Activated CD8-positive, alpha-beta T cell treated with anti-CD3 and anti-CD28 coated beads for 36 hours (primary cell): ENCODE measurements around the gene PHTF1. TPM values are rescaled to one million over a fixed set of nuclear protein-coding genes. Genes with fewer than 3 reads are reported as not detected.

Experiments
- ATAC-seq: fragments of 200-7000 bp; cut with Tn5 transposase; one replicate; pipeline ENCODE4 v1.10.0; 2021; ENCODE audit warnings: mild to moderate bottlenecking, moderate library complexity
- CTCF ChIA-PET: fragments of 350-600 bp; sonication (Branson Sonifier 250); formaldehyde crosslinking; loops from one replicate; lab custom pipeline; 2021; ENCODE audit warnings: antibody characterized with exemption; lab: Charles Lee
- POLR2A ChIA-PET: fragments of 350-600 bp; sonication (Branson Sonifier 250); formaldehyde crosslinking; loops from one replicate; lab custom pipeline; 2021; ENCODE audit warnings: antibody characterized with exemption; lab: Charles Lee
- DNase-seq: peaks from one replicate; pipeline ENCODE4 v3.0.0-alpha.2; 2020
- H3K27ac Mint-ChIP-seq: one replicate; pipeline ENCODE4 v1.8.0; 2021; ENCODE audit warnings: mild to moderate bottlenecking, mixed read lengths
- H3K27me3 Mint-ChIP-seq: one replicate; pipeline ENCODE4 v1.8.0; 2021; ENCODE audit warnings: mixed read lengths
- H3K36me3 Mint-ChIP-seq: one replicate; pipeline ENCODE4 v1.8.0; 2021; ENCODE audit warnings: low read depth, mixed read lengths
- H3K4me1 Mint-ChIP-seq: one replicate; pipeline ENCODE4 v1.8.0; 2021; ENCODE audit warnings: low read depth, mixed read lengths
- H3K4me3 Mint-ChIP-seq: one replicate; pipeline ENCODE4 v1.8.0; 2021; ENCODE audit warnings: mild to moderate bottlenecking, moderate library complexity, mixed read lengths
- H3K9me3 Mint-ChIP-seq: one replicate; pipeline ENCODE4 v1.8.0; 2021; ENCODE audit warnings: mixed read lengths
- intact Hi-C: fragments of 100-400 bp; cut with micrococcal nuclease; formaldehyde crosslinking; loops from one replicate; pipeline ENCODE4 v1.10.0; 2022
- total RNA-seq, 2 experiments: library from RNA; stranded (reverse); gene quantifications; one replicate each; pipeline ENCODE4 v1.2.3, GENCODE V29; 2021
- TF ChIP-seq, protein P1 (sequence below): fragments of 200-600 bp; IDR thresholded peaks from one replicate; pipeline ENCODE4 v1.8.0; 2022; ENCODE audit warnings: antibody characterized with exemption, mild to moderate bottlenecking

Gene PHTF1
- total RNA-seq, 2 experiments from 2014 or later: 13.1 to 14.4 TPM

DNA sequence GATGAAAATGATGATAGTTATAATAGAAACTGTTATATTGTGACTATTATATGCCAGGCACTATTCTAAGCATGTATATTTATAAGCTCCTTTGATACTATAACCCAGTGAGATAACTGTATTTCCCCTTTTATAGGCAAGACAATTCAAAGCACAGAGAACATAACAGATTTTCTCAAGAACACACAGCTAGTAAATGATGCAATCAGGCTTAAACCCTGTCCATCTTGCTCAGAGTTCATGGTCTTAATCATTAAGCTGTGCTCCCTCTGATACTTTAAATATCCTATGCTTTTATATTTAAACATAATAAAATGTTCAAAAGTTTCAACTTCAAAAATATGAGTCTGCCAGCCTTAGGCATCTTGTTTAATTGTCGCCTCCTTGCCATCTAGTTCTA lies 88.6 kb downstream of the PHTF1 start:
- POLR2A ChIA-PET: interaction anchor here (1.3 kb wide), 1 partner anchor 10 kb away, joined by 3 read pairs; no protein-coding TSS in a partner anchor
- H3K27me3 Mint-ChIP-seq: peaks cover 1% of the 10 kb centered on the region

DNA sequence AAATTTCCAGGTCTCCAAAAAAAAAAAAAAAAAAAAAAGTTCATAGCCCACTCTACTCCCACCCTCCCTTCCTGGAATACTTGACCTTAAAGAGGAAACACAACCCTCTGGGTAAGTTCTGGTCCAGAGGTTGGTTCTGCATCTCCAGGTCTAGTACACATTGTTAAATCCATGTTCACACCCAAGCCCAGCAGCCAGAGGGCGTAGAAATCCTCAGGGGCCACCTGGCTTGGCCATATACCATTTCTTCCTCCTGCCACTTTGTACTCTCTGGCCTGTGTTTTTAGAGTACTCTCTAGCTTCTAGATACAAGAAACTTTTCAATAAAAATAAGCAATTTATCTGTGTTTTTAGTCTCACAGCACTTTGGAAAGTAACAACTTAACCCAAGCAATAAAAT lies 89.3 kb downstream of the PHTF1 start:
- ATAC-seq: no peak
- no peak for DNase-seq
- ChIA-PET POLR2A (interaction anchor here (1.3 kb wide), 1 partner anchor 10 kb away, joined by 3 read pairs; no protein-coding TSS in a partner anchor), CTCF (no interaction called here)
- intact Hi-C loops: no loop called here
- H3K27me3 Mint-ChIP-seq: peaks cover 1% of the 10 kb centered on the region
- no peaks in the 10 kb centered on the region for H3K36me3 Mint-ChIP-seq
- no peaks in the 10 kb centered on the region for H3K9me3 Mint-ChIP-seq
- no peak overlapping the region for H3K27ac Mint-ChIP-seq
- H3K4me1 Mint-ChIP-seq: no peaks in the 10 kb centered on the region
- TF ChIP-seq, protein P1, sequence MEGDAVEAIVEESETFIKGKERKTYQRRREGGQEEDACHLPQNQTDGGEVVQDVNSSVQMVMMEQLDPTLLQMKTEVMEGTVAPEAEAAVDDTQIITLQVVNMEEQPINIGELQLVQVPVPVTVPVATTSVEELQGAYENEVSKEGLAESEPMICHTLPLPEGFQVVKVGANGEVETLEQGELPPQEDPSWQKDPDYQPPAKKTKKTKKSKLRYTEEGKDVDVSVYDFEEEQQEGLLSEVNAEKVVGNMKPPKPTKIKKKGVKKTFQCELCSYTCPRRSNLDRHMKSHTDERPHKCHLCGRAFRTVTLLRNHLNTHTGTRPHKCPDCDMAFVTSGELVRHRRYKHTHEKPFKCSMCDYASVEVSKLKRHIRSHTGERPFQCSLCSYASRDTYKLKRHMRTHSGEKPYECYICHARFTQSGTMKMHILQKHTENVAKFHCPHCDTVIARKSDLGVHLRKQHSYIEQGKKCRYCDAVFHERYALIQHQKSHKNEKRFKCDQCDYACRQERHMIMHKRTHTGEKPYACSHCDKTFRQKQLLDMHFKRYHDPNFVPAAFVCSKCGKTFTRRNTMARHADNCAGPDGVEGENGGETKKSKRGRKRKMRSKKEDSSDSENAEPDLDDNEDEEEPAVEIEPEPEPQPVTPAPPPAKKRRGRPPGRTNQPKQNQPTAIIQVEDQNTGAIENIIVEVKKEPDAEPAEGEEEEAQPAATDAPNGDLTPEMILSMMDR: no peak
- no peak overlapping the region for H3K4me3 Mint-ChIP-seq

More for the DNA sequence above, 88.6 kb downstream of the PHTF1 start:
- TF ChIP-seq, protein P1: no peak
- no peak overlapping the region for H3K4me3 Mint-ChIP-seq
- no peaks in the 10 kb centered on the region for H3K36me3 Mint-ChIP-seq
- no peaks in the 10 kb centered on the region for H3K9me3 Mint-ChIP-seq
- H3K4me1 Mint-ChIP-seq: no peaks in the 10 kb centered on the region
- DNase-seq (no peak), ATAC-seq (no peak)
- intact Hi-C loops: no loop called here
- H3K27ac Mint-ChIP-seq: no peak overlapping the region
- CTCF ChIA-PET: no interaction called here

DNA sequence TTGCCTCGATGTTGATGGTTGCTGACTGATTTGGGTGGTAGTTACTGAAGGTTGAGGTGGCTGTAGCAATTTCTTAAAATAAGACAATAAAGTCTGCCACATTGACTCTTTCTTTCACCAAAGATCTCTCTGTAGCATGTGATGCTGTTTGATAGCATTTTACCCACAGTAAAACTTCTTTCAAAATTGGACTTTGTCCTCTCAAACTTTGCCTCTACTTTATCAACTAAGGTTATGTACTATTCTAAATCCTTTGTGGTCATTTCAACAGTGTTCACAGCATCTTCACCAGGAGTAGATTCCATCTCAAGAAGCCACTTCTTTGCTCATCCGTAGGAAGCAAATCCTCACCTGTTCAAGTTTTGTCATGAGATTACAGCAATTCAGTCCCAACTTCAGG lies 93.2 kb downstream of the PHTF1 start:
- ChIA-PET POLR2A (no interaction called here), CTCF (no interaction called here)
- Mint-ChIP-seq H3K27ac (no peak overlapping the region), H3K9me3 (no peaks in the 10 kb centered on the region), H3K4me1 (no peaks in the 10 kb centered on the region), H3K27me3 (peaks cover 1% of the 10 kb centered on the region), H3K36me3 (no peaks in the 10 kb centered on the region), H3K4me3 (no peak overlapping the region)
- DNase-seq (no peak), ATAC-seq (no peak)
- TF ChIP-seq, protein P1: no peak
- intact Hi-C loops: no loop called here

DNA sequence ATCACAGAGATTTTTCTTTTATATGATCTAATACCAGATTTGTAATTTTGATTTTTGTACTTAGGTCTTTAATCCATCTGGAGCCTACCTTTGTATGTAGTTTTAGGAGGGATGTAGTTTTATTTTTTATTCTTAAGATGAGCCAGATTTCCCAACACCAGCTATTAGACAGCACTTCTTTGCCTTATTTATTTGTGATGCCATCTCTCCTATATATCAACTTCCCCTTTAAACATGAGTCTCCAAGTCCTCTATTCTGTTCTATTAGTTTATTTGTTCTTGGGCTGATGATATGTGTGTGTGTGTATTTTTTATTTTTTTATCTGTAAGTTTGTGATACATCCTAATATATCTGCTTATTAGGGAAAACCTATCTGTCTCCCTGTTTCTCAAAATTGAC lies 94.2 kb downstream of the PHTF1 start:
- TF ChIP-seq, protein P1: no peak
- Mint-ChIP-seq H3K9me3 (no peaks in the 10 kb centered on the region), H3K36me3 (no peaks in the 10 kb centered on the region), H3K27ac (no peak overlapping the region), H3K27me3 (peaks cover 1% of the 10 kb centered on the region), H3K4me1 (no peaks in the 10 kb centered on the region), H3K4me3 (no peak overlapping the region)
- CTCF ChIA-PET: interaction anchor here (1.2 kb wide), 1 partner anchor 33 kb away, joined by 3 read pairs; no protein-coding TSS in a partner anchor
- POLR2A ChIA-PET: no interaction called here
- intact Hi-C loops: no loop called here
- DNase-seq (no peak), ATAC-seq (no peak)

DNA sequence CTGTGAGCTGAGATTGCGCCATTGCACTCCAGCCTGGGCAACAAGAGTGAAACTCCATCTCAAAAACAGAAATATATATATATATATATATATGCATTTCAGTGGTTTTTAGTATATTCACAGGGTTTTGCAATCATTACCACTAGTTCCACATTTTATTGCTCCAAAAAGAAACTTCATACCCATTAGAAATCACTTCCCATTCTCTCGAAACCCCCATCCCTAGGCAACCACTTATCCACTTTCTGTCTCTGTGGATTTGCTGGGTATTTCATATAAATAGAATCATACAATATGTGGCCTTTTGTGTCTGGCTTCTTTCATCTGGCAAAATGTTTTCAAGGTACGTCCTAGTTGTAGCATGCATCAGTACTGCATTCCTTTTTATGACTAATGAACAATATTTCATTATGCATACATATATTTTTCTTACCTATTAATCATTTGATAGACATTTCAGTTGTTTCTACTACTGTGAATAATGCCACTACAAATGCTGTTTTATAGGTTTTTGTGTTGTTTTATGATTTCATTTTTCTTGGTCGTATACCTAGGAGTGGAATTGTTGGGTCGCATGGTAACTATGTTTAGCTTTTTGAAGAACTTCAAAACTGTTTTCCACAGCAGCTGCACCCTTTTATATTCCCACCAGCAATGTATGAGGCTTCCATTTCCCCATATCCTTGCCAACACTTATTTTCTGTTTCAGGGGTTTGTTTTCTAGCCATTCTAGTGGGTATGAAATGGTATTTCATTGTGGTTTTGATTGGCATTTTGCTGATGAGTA lies 95.9 kb downstream of the PHTF1 start:
- DNase-seq (no peak), ATAC-seq (no peak)
- Mint-ChIP-seq H3K36me3 (no peaks in the 10 kb centered on the region), H3K9me3 (no peaks in the 10 kb centered on the region), H3K27me3 (peaks cover 1% of the 10 kb centered on the region), H3K4me3 (no peak overlapping the region), H3K27ac (no peak overlapping the region), H3K4me1 (no peaks in the 10 kb centered on the region)
- TF ChIP-seq, protein P1: no peak
- CTCF ChIA-PET: no interaction called here
- intact Hi-C loops: no loop called here
- POLR2A ChIA-PET: no interaction called here
